ENCODE measurements around the gene SMARCD1. TPM values are rescaled to one million over a fixed set of nuclear protein-coding genes. Genes with fewer than 3 reads are reported as not detected.

The SMARCD1 gene
- total and polyA plus RNA-seq, 9 of the 15 experiments (the other 6 are each of a cell fraction or from before 2014, with no cell fraction given) = 0.86 to 91.7 (median 48.0) TPM

DNA sequence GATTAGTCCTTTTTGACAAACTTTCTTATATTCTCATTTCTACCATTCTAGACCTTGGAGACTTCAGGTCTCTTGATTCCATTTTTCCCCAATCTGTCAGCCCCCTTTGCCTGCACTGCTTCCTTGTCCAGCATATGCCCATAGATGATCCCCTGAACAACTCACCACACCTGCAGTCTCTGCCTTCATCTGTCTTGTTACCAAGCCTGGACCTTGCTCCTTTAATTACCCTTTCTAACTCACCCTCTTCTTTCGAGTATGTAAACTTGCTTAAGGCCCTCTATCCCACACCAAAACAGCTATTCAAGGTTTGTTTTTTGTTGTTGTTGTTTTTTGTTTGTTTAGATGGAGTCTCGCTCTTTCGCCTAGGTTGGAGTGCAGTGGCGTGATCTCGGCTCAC, 36.5 kb downstream of the SMARCD1 start (continued):
- TF ChIP-seq ZNF592 (IDR thresholded peaks at IDR 0.05) = no peak
- no peak for TF ChIP-seq BRF1 (IDR thresholded peaks at IDR 0.05; ENCODE audit: borderline replicate concordance, extremely low read depth, insufficient read length)
- TF ChIP-seq, protein P1, sequence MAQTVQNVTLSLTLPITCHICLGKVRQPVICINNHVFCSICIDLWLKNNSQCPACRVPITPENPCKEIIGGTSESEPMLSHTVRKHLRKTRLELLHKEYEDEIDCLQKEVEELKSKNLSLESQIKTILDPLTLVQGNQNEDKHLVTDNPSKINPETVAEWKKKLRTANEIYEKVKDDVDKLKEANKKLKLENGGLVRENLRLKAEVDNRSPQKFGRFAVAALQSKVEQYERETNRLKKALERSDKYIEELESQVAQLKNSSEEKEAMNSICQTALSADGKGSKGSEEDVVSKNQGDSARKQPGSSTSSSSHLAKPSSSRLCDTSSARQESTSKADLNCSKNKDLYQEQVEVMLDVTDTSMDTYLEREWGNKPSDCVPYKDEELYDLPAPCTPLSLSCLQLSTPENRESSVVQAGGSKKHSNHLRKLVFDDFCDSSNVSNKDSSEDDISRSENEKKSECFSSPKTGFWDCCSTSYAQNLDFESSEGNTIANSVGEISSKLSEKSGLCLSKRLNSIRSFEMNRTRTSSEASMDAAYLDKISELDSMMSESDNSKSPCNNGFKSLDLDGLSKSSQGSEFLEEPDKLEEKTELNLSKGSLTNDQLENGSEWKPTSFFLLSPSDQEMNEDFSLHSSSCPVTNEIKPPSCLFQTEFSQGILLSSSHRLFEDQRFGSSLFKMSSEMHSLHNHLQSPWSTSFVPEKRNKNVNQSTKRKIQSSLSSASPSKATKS (CRISPR knock-in tag; IDR thresholded peaks at IDR 0.05) = no peak

DNA sequence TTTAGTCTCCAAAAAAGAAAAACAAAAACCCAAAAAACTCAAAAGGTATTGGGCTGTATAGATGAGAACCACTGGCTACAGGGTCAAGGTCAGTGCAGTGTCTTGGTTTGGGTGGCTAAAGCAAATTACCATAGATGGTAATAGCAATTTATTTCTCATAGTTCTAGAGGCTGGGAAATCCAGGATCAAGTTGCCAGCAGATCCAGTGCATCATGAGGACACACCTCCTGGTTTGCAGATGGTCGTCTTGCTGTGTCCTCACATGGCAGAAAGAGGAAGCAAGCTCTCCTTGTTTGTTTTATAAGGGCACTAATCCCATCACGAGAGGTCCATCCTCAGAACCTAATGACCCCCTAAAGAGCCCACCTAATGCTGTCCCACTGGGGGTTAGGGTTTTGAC, 38.1 kb downstream of the SMARCD1 start:
- WGBS (ENCODE audit: insufficient coverage, low coverage, missing lambda C conversion rate) = 68% methylated on average over 2 of the region's 2 CpGs
- intact Hi-C loops (cut with micrococcal nuclease) (no loop called here), in situ Hi-C loops (cut with MboI) (no loop called here)
- POLR2A ChIA-PET = interaction anchor here (1.2 to 2.1 kb wide), 2 partner anchors 11 to 13 kb away, joined by 3 to 8 read pairs; partner anchors contain the start of gene COX14
- no peaks in the 10 kb centered on the region; the same call in 1 of the 2 replicates for H3K9me3 ChIP-seq (replicated peaks; ENCODE audit: control insufficient read depth, insufficient read depth, low read depth, low read length)
- H3K4me1 ChIP-seq (replicated peaks in 1 of 2; ENCODE audit: control insufficient read depth in 2 of 2, insufficient read depth in 2 of 2, low read length in 2 of 2) = no peaks in the 10 kb centered on the region
- no peaks in the 10 kb centered on the region for H3K27me3 ChIP-seq (ENCODE audit: control insufficient read depth in 2 of 2, insufficient read depth in 2 of 2, low read length in 2 of 2)
- CTCF ChIA-PET (ENCODE audit: low intra/inter-chr PET ratio) = no interaction called here
- H3K27ac ChIP-seq (ENCODE audit: extremely low read depth, low read depth, low read length) = no peak overlapping the region
- no peak overlapping the region for H3K9ac ChIP-seq (ENCODE audit: insufficient read depth in 1 of 2, low read depth in 2 of 2, low read length in 2 of 2)
- H3K79me2 ChIP-seq (ENCODE audit: control insufficient read depth, insufficient read depth, low read length) = no peaks in the 10 kb centered on the region; the same call in 2 of the 3 replicates
- peaks cover 49% of the 10 kb centered on the region; the same call in 2 of the 3 replicates for H3K36me3 ChIP-seq (ENCODE audit: control insufficient read depth, insufficient read depth, low read length)
- no peaks in the 10 kb centered on the region for H4K20me1 ChIP-seq (replicated peaks; ENCODE audit: control insufficient read depth, insufficient read depth, low read length)
- no peak overlapping the region for H3K4me2 ChIP-seq (ENCODE audit: insufficient read depth, low read length)
- no peak for FAIRE-seq
- ATAC-seq = no peak
- no peak for DNase-seq (ENCODE audit: extremely low read depth in 1 of 4, low spot score in 3 of 4)
- no TSS peak for BruUV-seq (replicated peaks)
- no peak overlapping the region for H3K4me3 ChIP-seq
- H3K9me1 ChIP-seq (ENCODE audit: control insufficient read depth, insufficient read depth, low read length) = no peaks in the 10 kb centered on the region
- no peak overlapping the region for H2AFZ ChIP-seq (ENCODE audit: low read depth, low read length)
- TF ChIP-seq POLR2AphosphoS2 (IDR thresholded peaks at IDR 0.05; ENCODE audit: low read length) (no peak), PBX2 (CRISPR knock-in tag; IDR thresholded peaks at IDR 0.05; ENCODE audit: low read depth) (no peak), PBX2 (tag; conservative IDR thresholded peaks at IDR 0.05; ENCODE audit: low read depth) (no peak)

All from K562 (cell line).